ENCODE results near the gene NLRP3. TPM values are rescaled to one million over a fixed set of nuclear protein-coding genes. Genes with fewer than 3 reads are reported as not detected.
A peak's percentile ranks its signal among the peaks of the same experiment; 100 is the strongest.

Gene NLRP3
- total and polyA plus RNA-seq, 9 of the 15 experiments (the other 6 are each of a cell fraction or from before 2014, with no cell fraction given), result not detected

DNA sequence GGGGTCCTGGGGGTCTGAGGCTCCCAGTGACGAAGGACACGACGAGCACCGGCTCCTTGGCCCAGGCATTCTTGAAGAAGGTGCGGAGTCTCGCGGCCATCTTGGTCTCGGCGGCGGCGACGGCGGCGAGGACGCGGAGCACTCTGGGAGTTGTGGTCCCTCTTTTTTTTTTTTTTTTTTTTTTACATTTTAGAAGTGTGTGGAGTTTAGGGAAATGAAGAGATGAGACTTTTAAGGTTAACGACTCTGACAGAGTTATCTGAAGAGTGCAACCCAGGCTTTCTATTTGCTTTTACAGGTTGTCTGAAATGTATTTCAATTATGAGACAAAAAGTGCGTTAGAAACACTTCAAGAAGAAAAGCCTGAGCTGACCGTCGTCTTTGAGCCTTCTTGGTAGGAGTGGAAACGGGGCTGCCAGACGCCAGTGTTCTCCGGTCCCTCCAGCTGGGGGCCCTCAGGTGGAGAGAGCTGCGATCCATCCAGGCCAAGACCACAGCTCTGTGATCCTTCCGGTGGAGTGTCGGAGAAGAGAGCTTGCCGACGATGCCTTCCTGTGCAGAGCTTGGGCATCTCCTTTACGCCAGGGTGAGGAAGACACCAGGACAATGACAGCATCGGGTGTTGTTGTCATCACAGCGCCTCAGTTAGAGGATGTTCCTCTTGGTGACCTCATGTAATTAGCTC, 32.3 kb downstream of the NLRP3 start (continued):
- TF ChIP-seq, protein P1, sequence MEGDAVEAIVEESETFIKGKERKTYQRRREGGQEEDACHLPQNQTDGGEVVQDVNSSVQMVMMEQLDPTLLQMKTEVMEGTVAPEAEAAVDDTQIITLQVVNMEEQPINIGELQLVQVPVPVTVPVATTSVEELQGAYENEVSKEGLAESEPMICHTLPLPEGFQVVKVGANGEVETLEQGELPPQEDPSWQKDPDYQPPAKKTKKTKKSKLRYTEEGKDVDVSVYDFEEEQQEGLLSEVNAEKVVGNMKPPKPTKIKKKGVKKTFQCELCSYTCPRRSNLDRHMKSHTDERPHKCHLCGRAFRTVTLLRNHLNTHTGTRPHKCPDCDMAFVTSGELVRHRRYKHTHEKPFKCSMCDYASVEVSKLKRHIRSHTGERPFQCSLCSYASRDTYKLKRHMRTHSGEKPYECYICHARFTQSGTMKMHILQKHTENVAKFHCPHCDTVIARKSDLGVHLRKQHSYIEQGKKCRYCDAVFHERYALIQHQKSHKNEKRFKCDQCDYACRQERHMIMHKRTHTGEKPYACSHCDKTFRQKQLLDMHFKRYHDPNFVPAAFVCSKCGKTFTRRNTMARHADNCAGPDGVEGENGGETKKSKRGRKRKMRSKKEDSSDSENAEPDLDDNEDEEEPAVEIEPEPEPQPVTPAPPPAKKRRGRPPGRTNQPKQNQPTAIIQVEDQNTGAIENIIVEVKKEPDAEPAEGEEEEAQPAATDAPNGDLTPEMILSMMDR (IDR thresholded peaks at IDR 0.05 in 2 of 3, conservative IDR thresholded peaks at IDR 0.05 in 1 of 3; ENCODE audit: insufficient read depth in 2 of 3, low read depth in 1 of 3, low read length in 3 of 3), result 0 out of 6 replicates have a peak, but pooled peaks of 1 of the 3 experiments have one; percentile 13
- TF ChIP-seq GATAD2B (IDR thresholded peaks at IDR 0.05; ENCODE audit: borderline replicate concordance) (no peak), NFE2 (IDR thresholded peaks at IDR 0.05; ENCODE audit: low read depth) (no peak), ZKSCAN1 (IDR thresholded peaks at IDR 0.05; ENCODE audit: low read depth, low read length) (no peak), ZNF143 (CRISPR knock-in tag; IDR thresholded peaks at IDR 0.05) (peak; percentile 75), MCM7 (IDR thresholded peaks at IDR 0.05) (no peak), SUPT5H (IDR thresholded peaks at IDR 0.05) (no peak; the same call in 1 of the 2 replicates), SIN3B (IDR thresholded peaks at IDR 0.05; ENCODE audit: low read depth) (no peak), ZNF140 (CRISPR knock-in tag; IDR thresholded peaks at IDR 0.05) (no peak), RUNX1 (IDR thresholded peaks at IDR 0.05; ENCODE audit: low read depth) (no peak), SRSF3 (IDR thresholded peaks at IDR 0.05; ENCODE audit: insufficient read depth, low read length) (no peak), RNF2 (IDR thresholded peaks at IDR 0.05) (no peak), COPS2 (conservative IDR thresholded peaks at IDR 0.05) (no peak), POLR2A (conservative IDR thresholded peaks at IDR 0.05) (peak; percentile 61), ZNF507 (tag; conservative IDR thresholded peaks at IDR 0.05) (no peak), POLR2G (IDR thresholded peaks at IDR 0.05; ENCODE audit: low read depth, low read length) (peak; percentile 77), FOXJ3 (CRISPR knock-in tag; IDR thresholded peaks at IDR 0.05) (no peak), ZC3H4 (CRISPR knock-in tag; IDR thresholded peaks at IDR 0.05; ENCODE audit: borderline replicate concordance) (no peak), ZNF12 (CRISPR knock-in tag; IDR thresholded peaks at IDR 0.05) (no peak), ZFPM2 (CRISPR knock-in tag; IDR thresholded peaks at IDR 0.05) (no peak), ZNF644 (tag; IDR thresholded peaks at IDR 0.05; ENCODE audit: low read depth) (no peak)
- TF ChIP-seq, protein P2, sequence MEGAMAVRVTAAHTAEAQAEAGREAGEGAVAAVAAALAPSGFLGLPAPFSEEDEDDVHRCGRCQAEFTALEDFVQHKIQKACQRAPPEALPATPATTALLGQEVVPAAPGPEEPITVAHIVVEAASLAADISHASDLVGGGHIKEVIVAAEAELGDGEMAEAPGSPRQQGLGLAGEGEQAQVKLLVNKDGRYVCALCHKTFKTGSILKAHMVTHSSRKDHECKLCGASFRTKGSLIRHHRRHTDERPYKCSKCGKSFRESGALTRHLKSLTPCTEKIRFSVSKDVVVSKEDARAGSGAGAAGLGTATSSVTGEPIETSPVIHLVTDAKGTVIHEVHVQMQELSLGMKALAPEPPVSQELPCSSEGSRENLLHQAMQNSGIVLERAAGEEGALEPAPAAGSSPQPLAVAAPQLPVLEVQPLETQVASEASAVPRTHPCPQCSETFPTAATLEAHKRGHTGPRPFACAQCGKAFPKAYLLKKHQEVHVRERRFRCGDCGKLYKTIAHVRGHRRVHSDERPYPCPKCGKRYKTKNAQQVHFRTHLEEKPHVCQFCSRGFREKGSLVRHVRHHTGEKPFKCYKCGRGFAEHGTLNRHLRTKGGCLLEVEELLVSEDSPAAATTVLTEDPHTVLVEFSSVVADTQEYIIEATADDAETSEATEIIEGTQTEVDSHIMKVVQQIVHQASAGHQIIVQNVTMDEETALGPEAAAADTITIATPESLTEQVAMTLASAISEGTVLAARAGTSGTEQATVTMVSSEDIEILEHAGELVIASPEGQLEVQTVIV (CRISPR knock-in tag; IDR thresholded peaks at IDR 0.05; ENCODE audit: borderline replicate concordance), result no peak
- TF ChIP-seq, protein P3, sequence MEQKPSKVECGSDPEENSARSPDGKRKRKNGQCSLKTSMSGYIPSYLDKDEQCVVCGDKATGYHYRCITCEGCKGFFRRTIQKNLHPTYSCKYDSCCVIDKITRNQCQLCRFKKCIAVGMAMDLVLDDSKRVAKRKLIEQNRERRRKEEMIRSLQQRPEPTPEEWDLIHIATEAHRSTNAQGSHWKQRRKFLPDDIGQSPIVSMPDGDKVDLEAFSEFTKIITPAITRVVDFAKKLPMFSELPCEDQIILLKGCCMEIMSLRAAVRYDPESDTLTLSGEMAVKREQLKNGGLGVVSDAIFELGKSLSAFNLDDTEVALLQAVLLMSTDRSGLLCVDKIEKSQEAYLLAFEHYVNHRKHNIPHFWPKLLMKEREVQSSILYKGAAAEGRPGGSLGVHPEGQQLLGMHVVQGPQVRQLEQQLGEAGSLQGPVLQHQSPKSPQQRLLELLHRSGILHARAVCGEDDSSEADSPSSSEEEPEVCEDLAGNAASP (IDR thresholded peaks at IDR 0.05), result no peak
- TF ChIP-seq, protein P4, sequence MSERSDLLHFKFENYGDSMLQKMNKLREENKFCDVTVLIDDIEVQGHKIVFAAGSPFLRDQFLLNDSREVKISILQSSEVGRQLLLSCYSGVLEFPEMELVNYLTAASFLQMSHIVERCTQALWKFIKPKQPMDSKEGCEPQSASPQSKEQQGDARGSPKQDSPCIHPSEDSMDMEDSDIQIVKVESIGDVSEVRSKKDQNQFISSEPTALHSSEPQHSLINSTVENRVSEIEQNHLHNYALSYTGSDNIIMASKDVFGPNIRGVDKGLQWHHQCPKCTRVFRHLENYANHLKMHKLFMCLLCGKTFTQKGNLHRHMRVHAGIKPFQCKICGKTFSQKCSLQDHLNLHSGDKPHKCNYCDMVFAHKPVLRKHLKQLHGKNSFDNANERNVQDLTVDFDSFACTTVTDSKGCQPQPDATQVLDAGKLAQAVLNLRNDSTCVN (CRISPR knock-in tag; IDR thresholded peaks at IDR 0.05), result no peak

Measured in K562 (cell line).